ENCODE results near the gene PSMB5. TPM values are rescaled to one million over a fixed set of nuclear protein-coding genes. Genes with fewer than 3 reads are reported as not detected.

PSMB5 gene
- total and polyA plus RNA-seq, 9 of the 15 experiments (the other 6 are each of a cell fraction or from before 2014, with no cell fraction given), result 198 to 1,870 (median 269) TPM

DNA sequence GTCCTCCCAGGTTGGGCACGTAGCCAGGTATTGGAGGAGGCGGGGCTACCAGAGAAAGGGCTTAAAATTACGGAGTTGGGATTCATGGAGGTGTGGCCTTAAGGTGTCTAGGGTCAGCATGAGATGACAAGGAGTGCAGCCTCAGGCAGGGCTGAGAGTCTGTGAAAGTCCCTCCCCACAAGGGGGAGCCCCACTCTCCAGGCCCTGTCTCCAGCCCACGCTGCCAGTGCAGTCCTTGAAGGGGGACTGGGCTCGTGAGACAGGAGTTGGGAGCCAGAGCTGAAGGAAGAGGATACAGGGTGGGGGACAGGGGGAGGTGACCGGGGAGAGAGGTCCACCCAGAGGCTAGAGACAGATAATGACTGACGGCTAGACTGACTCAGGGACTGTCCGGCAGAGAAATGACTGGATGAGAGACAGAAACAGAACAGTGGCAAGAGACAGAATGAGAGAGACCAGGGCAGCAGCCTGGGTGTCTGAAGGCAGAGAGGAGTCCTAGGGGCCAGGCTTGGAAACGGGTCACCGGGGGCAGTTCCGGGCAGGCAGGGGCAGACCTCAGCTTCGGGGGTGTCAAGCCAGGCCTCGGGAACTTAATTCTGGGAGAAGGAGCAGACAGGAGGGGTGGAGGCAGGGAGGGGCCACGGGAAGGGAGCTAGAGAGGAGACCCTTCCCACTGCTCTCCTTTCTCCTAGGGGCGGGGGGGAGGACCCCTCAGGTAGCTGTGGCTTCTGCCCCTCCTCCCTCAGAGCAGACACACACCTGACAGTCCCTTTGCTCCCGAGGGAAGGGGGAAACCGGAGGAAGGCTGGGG lies 21.6 kb upstream of the PSMB5 start (continued):
- TF ChIP-seq ZNF707 (CRISPR knock-in tag; conservative IDR thresholded peaks at IDR 0.05) (no peak), STAT5B (CRISPR knock-in tag; IDR thresholded peaks at IDR 0.05) (no peak), KAT2B (IDR thresholded peaks at IDR 0.05; ENCODE audit: low read depth, low read length) (no peak), ZFP30 (CRISPR knock-in tag; IDR thresholded peaks at IDR 0.05; ENCODE audit: borderline replicate concordance) (no peak), TFAM (CRISPR knock-in tag; conservative IDR thresholded peaks at IDR 0.05) (no peak), FOXJ2 (tag; IDR thresholded peaks at IDR 0.05) (no peak)
- TF ChIP-seq, protein P1, sequence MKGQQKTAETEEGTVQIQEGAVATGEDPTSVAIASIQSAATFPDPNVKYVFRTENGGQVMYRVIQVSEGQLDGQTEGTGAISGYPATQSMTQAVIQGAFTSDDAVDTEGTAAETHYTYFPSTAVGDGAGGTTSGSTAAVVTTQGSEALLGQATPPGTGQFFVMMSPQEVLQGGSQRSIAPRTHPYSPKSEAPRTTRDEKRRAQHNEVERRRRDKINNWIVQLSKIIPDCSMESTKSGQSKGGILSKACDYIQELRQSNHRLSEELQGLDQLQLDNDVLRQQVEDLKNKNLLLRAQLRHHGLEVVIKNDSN (CRISPR knock-in tag; IDR thresholded peaks at IDR 0.05), result no peak

DNA sequence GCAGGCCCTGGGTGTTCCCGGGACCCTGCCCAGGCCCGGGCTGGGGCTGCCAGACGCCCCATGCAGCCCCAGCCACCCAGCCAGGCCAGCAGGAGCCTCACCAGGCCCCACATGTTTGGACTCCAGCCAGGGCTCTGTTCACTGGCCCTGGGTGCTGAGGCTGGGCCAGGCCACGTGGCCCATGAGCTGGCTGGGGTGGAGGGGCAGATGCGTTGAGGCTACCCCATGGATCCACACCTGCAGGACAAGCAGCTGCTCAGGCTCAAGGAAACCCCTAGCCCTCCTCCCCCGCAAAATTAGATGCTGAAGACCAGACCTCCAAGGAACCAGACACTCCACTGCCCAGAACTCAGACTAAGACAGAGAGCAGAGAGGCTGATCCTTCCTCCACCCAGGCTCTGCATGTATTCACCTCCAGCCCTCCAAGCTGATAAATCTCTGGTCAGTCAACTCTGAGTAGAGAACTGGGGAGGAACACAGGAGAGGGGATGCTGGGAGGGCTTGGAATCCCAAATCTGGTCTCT lies 21.0 kb upstream of the PSMB5 start:
- H2AFZ ChIP-seq (ENCODE audit: low read depth, low read length), result no peak overlapping the region
- H3K4me3 ChIP-seq, result no peak overlapping the region
- no peaks in the 10 kb centered on the region for H3K27me3 ChIP-seq (ENCODE audit: control insufficient read depth in 2 of 2, insufficient read depth in 2 of 2, low read length in 2 of 2)
- ATAC-seq (no peak; the same call in 2 of the 3 replicates), FAIRE-seq (no peak), DNase-seq (ENCODE audit: extremely low read depth in 1 of 4, low spot score in 3 of 4) (peak in 2 of 4 experiments; percentile 42)
- 51% methylated on average over 5 of the region's 6 CpGs for whole genome bisulfite sequencing (ENCODE audit: insufficient coverage, low coverage, missing lambda C conversion rate)
- H3K4me2 ChIP-seq (ENCODE audit: insufficient read depth, low read length), result peak overlapping the region; percentile 74; the same call in 1 of the 2 replicates
- peaks cover 21% of the 10 kb centered on the region; the same call in 2 of the 3 replicates for H3K36me3 ChIP-seq (ENCODE audit: control insufficient read depth, insufficient read depth, low read length)
- in situ Hi-C loops (cut with MboI) (no loop called here), intact Hi-C loops (cut with micrococcal nuclease) (loop anchor here (1.0 kb wide), 2 partner anchors 54 to 61 kb away; no protein-coding TSS in a partner anchor)
- H3K4me1 ChIP-seq (replicated peaks in 1 of 2; ENCODE audit: control insufficient read depth in 2 of 2, insufficient read depth in 2 of 2, low read length in 2 of 2), result peaks cover 11 to 51% of the 10 kb centered on the region in 2 experiments
- ChIA-PET CTCF (ENCODE audit: low intra/inter-chr PET ratio) (interaction anchor here (0.8 to 9.2 kb wide), 5 partner anchors 49 to 499 kb away, joined by 3 to 141 read pairs (median 6); partner anchors contain the start of gene AJUBA), POLR2A (interaction anchor here (0.6 to 2.0 kb wide), 9 partner anchors 21 to 239 kb away, joined by 3 to 14 read pairs (median 3); partner anchors contain the start of genes HAUS4 and PSMB5)
- H3K27ac ChIP-seq (ENCODE audit: extremely low read depth, low read depth, low read length), result no peak overlapping the region
- no peaks in the 10 kb centered on the region for H3K9me1 ChIP-seq (ENCODE audit: control insufficient read depth, insufficient read depth, low read length)
- 0 out of 2 replicates have a peak, but pooled peaks cover 2% of the 10 kb centered on the region for H4K20me1 ChIP-seq (replicated peaks; ENCODE audit: control insufficient read depth, insufficient read depth, low read length)
- H3K9me3 ChIP-seq (replicated peaks; ENCODE audit: control insufficient read depth, insufficient read depth, low read depth, low read length), result no peaks in the 10 kb centered on the region
- no peaks in the 10 kb centered on the region; the same call in 2 of the 3 replicates for H3K79me2 ChIP-seq (ENCODE audit: control insufficient read depth, insufficient read depth, low read length)
- H3K9ac ChIP-seq (ENCODE audit: insufficient read depth in 1 of 2, low read depth in 2 of 2, low read length in 2 of 2), result peak overlapping the region in 1 of 2 experiments; percentile 72; a peak in 1 of 4 replicates
- no TSS peak for BruUV-seq (replicated peaks)
- TF ChIP-seq, protein P2, sequence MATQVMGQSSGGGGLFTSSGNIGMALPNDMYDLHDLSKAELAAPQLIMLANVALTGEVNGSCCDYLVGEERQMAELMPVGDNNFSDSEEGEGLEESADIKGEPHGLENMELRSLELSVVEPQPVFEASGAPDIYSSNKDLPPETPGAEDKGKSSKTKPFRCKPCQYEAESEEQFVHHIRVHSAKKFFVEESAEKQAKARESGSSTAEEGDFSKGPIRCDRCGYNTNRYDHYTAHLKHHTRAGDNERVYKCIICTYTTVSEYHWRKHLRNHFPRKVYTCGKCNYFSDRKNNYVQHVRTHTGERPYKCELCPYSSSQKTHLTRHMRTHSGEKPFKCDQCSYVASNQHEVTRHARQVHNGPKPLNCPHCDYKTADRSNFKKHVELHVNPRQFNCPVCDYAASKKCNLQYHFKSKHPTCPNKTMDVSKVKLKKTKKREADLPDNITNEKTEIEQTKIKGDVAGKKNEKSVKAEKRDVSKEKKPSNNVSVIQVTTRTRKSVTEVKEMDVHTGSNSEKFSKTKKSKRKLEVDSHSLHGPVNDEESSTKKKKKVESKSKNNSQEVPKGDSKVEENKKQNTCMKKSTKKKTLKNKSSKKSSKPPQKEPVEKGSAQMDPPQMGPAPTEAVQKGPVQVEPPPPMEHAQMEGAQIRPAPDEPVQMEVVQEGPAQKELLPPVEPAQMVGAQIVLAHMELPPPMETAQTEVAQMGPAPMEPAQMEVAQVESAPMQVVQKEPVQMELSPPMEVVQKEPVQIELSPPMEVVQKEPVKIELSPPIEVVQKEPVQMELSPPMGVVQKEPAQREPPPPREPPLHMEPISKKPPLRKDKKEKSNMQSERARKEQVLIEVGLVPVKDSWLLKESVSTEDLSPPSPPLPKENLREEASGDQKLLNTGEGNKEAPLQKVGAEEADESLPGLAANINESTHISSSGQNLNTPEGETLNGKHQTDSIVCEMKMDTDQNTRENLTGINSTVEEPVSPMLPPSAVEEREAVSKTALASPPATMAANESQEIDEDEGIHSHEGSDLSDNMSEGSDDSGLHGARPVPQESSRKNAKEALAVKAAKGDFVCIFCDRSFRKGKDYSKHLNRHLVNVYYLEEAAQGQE (IDR thresholded peaks at IDR 0.05; ENCODE audit: borderline replicate concordance), result peak; percentile 4; the same call in 1 of the 2 replicates
- TF ChIP-seq, protein P2 (CRISPR knock-in tag; IDR thresholded peaks at IDR 0.05; ENCODE audit: low read depth), result no peak
